ENCODE data around the gene ARHGAP12. TPM values are rescaled to one million over a fixed set of nuclear protein-coding genes. Genes with fewer than 3 reads are reported as not detected.

ARHGAP12 gene
- total RNA-seq, 2 donors from 2014 or later: 5.2 to 5.6 TPM

DNA sequence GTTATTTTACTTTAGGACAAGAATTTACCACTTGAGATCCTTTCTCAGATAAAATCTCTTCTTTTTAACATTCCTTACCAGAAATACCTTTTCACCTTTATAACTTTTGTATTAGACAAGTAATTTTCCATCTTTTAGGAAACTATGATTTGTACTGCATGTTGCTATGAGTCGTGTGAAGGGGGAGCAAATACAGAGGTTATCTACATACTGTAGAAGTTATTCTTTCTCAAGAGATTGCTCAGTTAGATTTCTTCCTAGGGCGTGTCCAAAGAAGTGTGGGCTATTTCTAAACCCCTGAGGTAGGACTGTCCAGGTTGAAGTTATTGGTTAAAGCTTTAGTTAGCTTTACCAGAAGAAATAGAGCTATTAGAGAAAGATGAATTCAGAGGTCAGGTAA lies 30.2 kb upstream of the ARHGAP12 start:
- no peak overlapping the region for H3K27ac Mint-ChIP-seq
- H3K9me3 Mint-ChIP-seq: peaks cover 8 to 9% of the 10 kb centered on the region in 2 donors
- ATAC-seq (replicated peaks in 1 of 2): no peak
- H3K4me1 Mint-ChIP-seq (ENCODE audit: low read depth): peaks cover 32% of the 10 kb centered on the region
- H3K4me3 Mint-ChIP-seq: no peak overlapping the region
- H3K27me3 Mint-ChIP-seq (ENCODE audit: low read depth): no peaks in the 10 kb centered on the region
- H3K36me3 Mint-ChIP-seq (ENCODE audit: insufficient read depth in 2 of 2): peaks cover 7 to 9% of the 10 kb centered on the region in 2 donors
- no peak for DNase-seq

- H3K27me3 Mint-ChIP-seq (ENCODE audit: low read depth): no peaks in the 10 kb centered on the region
- peaks cover 21% of the 10 kb centered on the region for H3K4me1 Mint-ChIP-seq (ENCODE audit: low read depth)
- ATAC-seq (replicated peaks in 1 of 2) (no peak), DNase-seq (no peak)
- peaks cover 9 to 10% of the 10 kb centered on the region in 2 donors for H3K9me3 Mint-ChIP-seq
- H3K36me3 Mint-ChIP-seq (ENCODE audit: insufficient read depth in 2 of 2): peaks cover 7 to 12% of the 10 kb centered on the region in 2 donors
- H3K27ac Mint-ChIP-seq: no peak overlapping the region
- no peak overlapping the region for H3K4me3 Mint-ChIP-seq
Observed at GRCh38 chr10:31956200-31956946, 27.7 kb upstream of the ARHGAP12 start.

GRCh38 chr10:31954410-31955191 lies 26.0 kb upstream of the ARHGAP12 start:
- no peak overlapping the region for H3K4me3 Mint-ChIP-seq
- H3K27me3 Mint-ChIP-seq (ENCODE audit: low read depth): no peaks in the 10 kb centered on the region
- peaks cover 19% of the 10 kb centered on the region for H3K4me1 Mint-ChIP-seq (ENCODE audit: low read depth)
- no peak for ATAC-seq (replicated peaks in 1 of 2)
- H3K36me3 Mint-ChIP-seq (ENCODE audit: insufficient read depth in 2 of 2): peaks cover 7 to 12% of the 10 kb centered on the region in 2 donors
- no peak overlapping the region for H3K27ac Mint-ChIP-seq
- H3K9me3 Mint-ChIP-seq: peaks cover 9 to 10% of the 10 kb centered on the region in 2 donors
- no peak for DNase-seq

- Mint-ChIP-seq H3K4me3 (no peak overlapping the region), H3K4me1 (ENCODE audit: low read depth) (peaks cover 10% of the 10 kb centered on the region), H3K36me3 (ENCODE audit: insufficient read depth in 2 of 2) (peaks cover 7 to 12% of the 10 kb centered on the region in 2 donors), H3K27me3 (ENCODE audit: low read depth) (no peaks in the 10 kb centered on the region), H3K9me3 (peaks cover 9 to 10% of the 10 kb centered on the region in 2 donors), H3K27ac (no peak overlapping the region)
- DNase-seq (no peak), ATAC-seq (replicated peaks in 1 of 2) (no peak)
Observed at GRCh38 chr10:31953480-31953879, 24.8 kb upstream of the ARHGAP12 start.

DNA sequence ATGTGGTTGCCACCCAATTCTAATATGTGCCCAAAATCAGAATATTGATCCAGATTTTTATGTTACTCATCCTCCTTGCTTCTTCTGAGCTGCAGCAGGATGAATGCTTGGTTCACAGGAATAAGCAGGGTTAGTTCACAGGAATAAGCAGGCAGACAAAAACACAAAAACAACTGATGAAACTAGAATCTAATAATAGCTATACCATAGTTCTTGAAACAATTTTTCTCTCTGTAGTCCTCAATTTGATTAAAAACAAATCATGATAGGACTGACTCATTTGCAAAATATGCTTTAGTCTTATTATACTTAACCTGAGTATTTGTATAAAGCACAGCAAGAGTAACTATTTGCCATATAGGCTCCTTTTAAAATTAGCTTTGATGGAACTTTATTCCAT lies 24.4 kb upstream of the ARHGAP12 start:
- Mint-ChIP-seq H3K4me1 (ENCODE audit: low read depth) (peaks cover 10% of the 10 kb centered on the region), H3K36me3 (ENCODE audit: insufficient read depth in 2 of 2) (peaks cover 7 to 12% of the 10 kb centered on the region in 2 donors), H3K9me3 (peaks cover 9 to 10% of the 10 kb centered on the region in 2 donors), H3K27me3 (ENCODE audit: low read depth) (no peaks in the 10 kb centered on the region), H3K4me3 (no peak overlapping the region), H3K27ac (no peak overlapping the region)
- ATAC-seq (replicated peaks in 1 of 2) (no peak), DNase-seq (no peak)

GRCh38 chr10:31952066-31952465 lies 23.4 kb upstream of the ARHGAP12 start:
- Mint-ChIP-seq H3K27me3 (ENCODE audit: low read depth) (no peaks in the 10 kb centered on the region), H3K36me3 (ENCODE audit: insufficient read depth in 2 of 2) (peaks cover 7 to 12% of the 10 kb centered on the region in 2 donors), H3K27ac (no peak overlapping the region), H3K9me3 (peaks cover 9 to 10% of the 10 kb centered on the region in 2 donors), H3K4me1 (ENCODE audit: low read depth) (peaks cover 10% of the 10 kb centered on the region), H3K4me3 (no peak overlapping the region)
- ATAC-seq (replicated peaks in 1 of 2) (no peak), DNase-seq (no peak)

DNA sequence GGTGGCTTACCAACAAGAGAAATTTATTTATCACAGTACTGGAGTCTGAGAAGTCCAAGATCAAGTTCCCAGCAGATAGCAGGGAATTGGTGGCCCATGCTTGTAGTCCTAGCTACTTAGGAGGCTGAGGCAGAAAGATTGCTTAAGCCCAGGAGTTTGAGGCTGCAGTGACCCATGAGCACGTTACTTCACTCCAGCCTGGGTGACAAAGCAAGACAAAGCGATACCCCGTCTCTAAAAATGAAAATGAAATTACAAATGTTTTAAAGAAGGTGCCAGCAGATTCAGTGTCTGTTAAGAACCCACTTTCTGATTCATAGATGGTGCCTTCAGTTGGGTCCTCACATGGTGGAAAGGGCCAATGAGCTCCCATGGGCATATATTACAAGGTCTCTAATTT lies 20.6 kb upstream of the ARHGAP12 start:
- Mint-ChIP-seq H3K36me3 (ENCODE audit: insufficient read depth in 2 of 2) (peaks cover 1 to 5% of the 10 kb centered on the region in 2 donors), H3K27me3 (ENCODE audit: low read depth) (no peaks in the 10 kb centered on the region), H3K27ac (no peak overlapping the region), H3K4me1 (ENCODE audit: low read depth) (peaks cover 6% of the 10 kb centered on the region), H3K9me3 (peaks cover 3 to 5% of the 10 kb centered on the region in 2 donors), H3K4me3 (no peak overlapping the region)
- DNase-seq (no peak), ATAC-seq (replicated peaks in 1 of 2) (no peak)

- no peaks in the 10 kb centered on the region for H3K36me3 Mint-ChIP-seq (ENCODE audit: insufficient read depth in 2 of 2)
- DNase-seq (no peak), ATAC-seq (replicated peaks in 1 of 2) (no peak)
- H3K27me3 Mint-ChIP-seq (ENCODE audit: low read depth): no peaks in the 10 kb centered on the region
- peaks cover 6% of the 10 kb centered on the region for H3K4me1 Mint-ChIP-seq (ENCODE audit: low read depth)
- H3K9me3 Mint-ChIP-seq: no peaks in the 10 kb centered on the region
- no peak overlapping the region for H3K4me3 Mint-ChIP-seq
- H3K27ac Mint-ChIP-seq: no peak overlapping the region
Observed at GRCh38 chr10:31948021-31948420, 19.4 kb upstream of the ARHGAP12 start.

DNA sequence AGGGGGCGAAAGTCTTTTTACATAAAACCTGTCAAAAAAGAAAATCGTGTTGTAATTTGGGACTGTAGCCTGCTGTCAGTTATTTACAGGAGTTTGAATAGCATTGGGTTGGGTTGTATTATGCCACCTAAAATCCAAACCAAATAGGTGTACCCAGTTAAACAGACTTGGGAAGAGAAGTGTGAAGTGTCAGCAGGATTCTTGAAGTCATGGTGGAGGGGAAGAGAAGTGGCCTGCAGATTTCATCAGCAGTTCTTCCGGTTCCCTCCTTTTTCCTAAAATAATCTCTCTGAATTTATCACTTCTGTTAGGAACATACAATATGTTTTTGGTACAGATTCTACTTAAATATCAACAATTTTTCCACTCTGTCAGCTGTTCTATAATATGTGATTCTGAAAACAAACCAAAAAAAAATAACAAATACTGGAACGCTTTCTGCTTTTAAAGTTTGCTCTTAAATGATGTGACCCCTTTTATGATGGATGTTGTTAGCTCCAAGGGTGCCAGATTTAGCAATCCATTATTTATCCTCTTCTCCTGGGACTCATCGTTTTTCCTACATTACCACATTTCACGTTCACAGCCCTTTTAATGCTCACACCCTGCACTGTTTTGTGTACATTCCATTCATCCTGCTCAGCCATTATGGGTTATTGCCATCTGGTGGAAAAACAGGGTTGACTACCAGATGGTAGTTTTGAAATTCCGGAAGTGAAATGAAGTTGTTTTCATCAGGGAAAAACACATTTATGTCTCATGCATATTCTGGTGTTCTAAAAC lies 18.7 kb upstream of the ARHGAP12 start:
- no peak overlapping the region for H3K27ac Mint-ChIP-seq
- ATAC-seq (replicated peaks in 1 of 2) (no peak), DNase-seq (no peak)
- no peaks in the 10 kb centered on the region for H3K27me3 Mint-ChIP-seq (ENCODE audit: low read depth)
- no peaks in the 10 kb centered on the region for H3K36me3 Mint-ChIP-seq (ENCODE audit: insufficient read depth in 2 of 2)
- peaks cover 6% of the 10 kb centered on the region for H3K4me1 Mint-ChIP-seq (ENCODE audit: low read depth)
- no peak overlapping the region for H3K4me3 Mint-ChIP-seq
- H3K9me3 Mint-ChIP-seq: no peaks in the 10 kb centered on the region

DNA sequence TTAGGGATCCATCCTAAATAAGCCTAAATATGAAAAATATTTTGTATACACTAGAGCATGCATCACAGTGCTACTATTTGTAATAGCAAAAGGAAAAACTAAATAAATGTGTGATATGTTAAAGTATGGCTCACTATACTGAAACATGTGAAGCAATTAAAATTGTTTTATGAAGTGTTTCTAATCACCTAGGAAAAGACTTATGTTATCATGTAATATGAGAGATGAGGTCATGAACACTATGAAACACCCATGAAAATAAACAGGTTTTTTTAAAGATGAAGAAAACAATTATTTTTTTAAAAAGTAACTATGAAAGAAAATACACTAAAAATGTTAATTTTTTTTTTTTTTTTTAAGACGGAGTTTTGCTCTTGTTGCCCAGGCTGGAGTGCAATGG lies 16.8 kb upstream of the ARHGAP12 start:
- no peak for DNase-seq
- no peak overlapping the region for H3K4me3 Mint-ChIP-seq
- H3K27ac Mint-ChIP-seq: no peak overlapping the region
- peaks cover 4% of the 10 kb centered on the region for H3K4me1 Mint-ChIP-seq (ENCODE audit: low read depth)
- no peaks in the 10 kb centered on the region for H3K36me3 Mint-ChIP-seq (ENCODE audit: insufficient read depth in 2 of 2)
- no peaks in the 10 kb centered on the region for H3K9me3 Mint-ChIP-seq
- ATAC-seq (replicated peaks in 1 of 2): no peak
- no peaks in the 10 kb centered on the region for H3K27me3 Mint-ChIP-seq (ENCODE audit: low read depth)

- Mint-ChIP-seq H3K36me3 (ENCODE audit: insufficient read depth in 2 of 2) (no peaks in the 10 kb centered on the region), H3K27me3 (ENCODE audit: low read depth) (no peaks in the 10 kb centered on the region), H3K27ac (no peak overlapping the region), H3K9me3 (no peaks in the 10 kb centered on the region), H3K4me3 (no peak overlapping the region), H3K4me1 (ENCODE audit: low read depth) (peaks cover 4% of the 10 kb centered on the region)
- DNase-seq (no peak), ATAC-seq (replicated peaks in 1 of 2) (no peak)
Observed at GRCh38 chr10:31944071-31944433, 15.4 kb upstream of the ARHGAP12 start.

DNA sequence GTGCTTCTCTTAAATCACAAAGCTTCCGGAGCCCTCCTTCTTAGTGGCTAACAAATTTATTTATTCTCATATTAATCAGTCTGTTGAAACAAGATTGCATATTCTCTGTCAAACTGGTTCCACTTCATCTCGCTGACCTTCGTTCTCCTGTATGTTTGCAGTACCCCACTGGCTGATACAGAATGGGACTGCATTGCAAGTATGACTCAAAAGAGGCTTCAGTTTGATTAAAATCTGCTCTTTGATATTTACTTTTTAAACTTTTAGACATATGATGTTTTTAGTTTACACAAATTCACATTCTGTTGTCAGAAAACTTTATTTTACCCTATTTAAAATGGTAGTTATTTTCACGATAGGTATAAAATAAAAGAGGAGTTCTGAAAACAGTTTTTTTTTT lies 14.3 kb upstream of the ARHGAP12 start:
- Mint-ChIP-seq H3K4me1 (ENCODE audit: low read depth) (peaks cover 4% of the 10 kb centered on the region), H3K36me3 (ENCODE audit: insufficient read depth in 2 of 2) (no peaks in the 10 kb centered on the region), H3K27me3 (ENCODE audit: low read depth) (no peaks in the 10 kb centered on the region), H3K27ac (no peak overlapping the region), H3K4me3 (no peak overlapping the region), H3K9me3 (no peaks in the 10 kb centered on the region)
- ATAC-seq (replicated peaks in 1 of 2) (no peak), DNase-seq (no peak)

DNA sequence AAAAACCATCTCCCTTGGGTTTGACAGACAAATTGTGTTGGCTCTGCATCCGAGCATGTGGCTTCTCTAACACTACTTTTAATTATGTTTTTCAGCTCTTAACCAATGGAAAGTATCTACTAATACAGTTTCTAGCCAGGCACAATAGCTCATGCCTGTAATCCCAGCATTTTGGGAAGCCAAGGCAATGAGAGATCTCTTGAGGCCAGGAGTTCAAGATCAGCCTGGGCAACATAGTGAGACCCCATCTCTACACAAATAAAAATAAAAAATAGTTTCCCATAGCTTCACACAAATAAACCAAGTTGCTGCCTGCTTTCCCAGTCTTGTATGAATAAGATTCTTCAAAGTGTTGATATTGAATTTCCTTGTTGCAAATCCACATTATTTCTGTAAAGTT lies 13.8 kb upstream of the ARHGAP12 start:
- Mint-ChIP-seq H3K4me3 (no peak overlapping the region), H3K4me1 (ENCODE audit: low read depth) (peaks cover 4% of the 10 kb centered on the region), H3K9me3 (no peaks in the 10 kb centered on the region), H3K27me3 (ENCODE audit: low read depth) (no peaks in the 10 kb centered on the region), H3K36me3 (ENCODE audit: insufficient read depth in 2 of 2) (no peaks in the 10 kb centered on the region), H3K27ac (no peak overlapping the region)
- no peak for DNase-seq
- no peak for ATAC-seq (replicated peaks in 1 of 2)
